ENCODE results near the gene FOXF2. TPM values are rescaled to one million over a fixed set of nuclear protein-coding genes. Genes with fewer than 3 reads are reported as not detected.

Gene FOXF2
- polyA plus RNA-seq, 1 experiment = 23.4 TPM

DNA sequence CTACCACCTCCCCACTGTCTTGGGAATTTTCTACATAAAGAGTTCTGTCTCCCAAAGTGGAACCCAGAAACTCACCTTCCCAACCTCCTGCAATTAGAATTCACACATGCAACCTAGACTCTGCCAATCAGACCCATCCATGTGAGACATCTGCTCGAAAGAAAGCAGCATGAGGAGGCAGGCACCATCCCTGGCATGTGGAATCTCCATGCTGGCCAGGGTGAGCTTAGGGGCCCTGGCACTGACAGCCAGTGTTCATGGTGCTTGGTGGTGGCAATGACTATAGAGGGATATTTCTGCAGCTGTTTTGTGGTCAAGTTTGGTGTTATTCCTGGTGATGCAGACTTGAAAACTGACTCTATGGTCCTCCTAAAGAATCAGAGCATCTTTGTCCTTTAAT lies 17.4 kb upstream of the FOXF2 start:
- no peaks in the 10 kb centered on the region; the same call in 1 of the 2 replicates for H3K27me3 ChIP-seq (ENCODE audit: control insufficient read depth, insufficient read depth, low read length)
- CTCF ChIA-PET = interaction anchor here (1.3 kb wide), 1 partner anchor 9 kb away, joined by 4 read pairs; no protein-coding TSS in a partner anchor
- H3K36me3 ChIP-seq (ENCODE audit: control insufficient read depth, insufficient read depth, low read length) = no peaks in the 10 kb centered on the region
- no peak for TF ChIP-seq CTCF (IDR thresholded peaks at IDR 0.05; ENCODE audit: insufficient read depth, low read depth, low read length)
- no peak for DNase-seq (ENCODE audit: low read depth)
- H3K4me3 ChIP-seq (ENCODE audit: low read depth, low read length) = no peak overlapping the region
- POLR2A ChIA-PET = no interaction called here

GRCh38 chr6:1372690-1373089 lies 16.7 kb upstream of the FOXF2 start:
- Histone ChIP-seq H3K4me3 (ENCODE audit: low read depth, low read length) (no peak overlapping the region), H3K36me3 (ENCODE audit: control insufficient read depth, insufficient read depth, low read length) (no peaks in the 10 kb centered on the region), H3K27me3 (ENCODE audit: control insufficient read depth, insufficient read depth, low read length) (no peaks in the 10 kb centered on the region; the same call in 1 of the 2 replicates)
- DNase-seq (ENCODE audit: low read depth) = no peak
- CTCF ChIA-PET = interaction anchor here (1.3 to 1.7 kb wide), 2 partner anchors 9 to 460 kb away, joined by 4 to 5 read pairs; no protein-coding TSS in a partner anchor
- POLR2A ChIA-PET = no interaction called here
- TF ChIP-seq CTCF (IDR thresholded peaks at IDR 0.05; ENCODE audit: insufficient read depth, low read depth, low read length) = no peak

- Histone ChIP-seq H3K36me3 (ENCODE audit: control insufficient read depth, insufficient read depth, low read length) (no peaks in the 10 kb centered on the region), H3K27me3 (ENCODE audit: control insufficient read depth, insufficient read depth, low read length) (peaks cover 14% of the 10 kb centered on the region), H3K4me3 (ENCODE audit: low read depth, low read length) (no peak overlapping the region)
- ChIA-PET CTCF (interaction anchor here (1.0 to 1.1 kb wide), 3 partner anchors 464 to 783 kb away, joined by 3 to 4 read pairs (median 3); no protein-coding TSS in a partner anchor), POLR2A (no interaction called here)
- DNase-seq (ENCODE audit: low read depth) = no peak
- TF ChIP-seq CTCF (IDR thresholded peaks at IDR 0.05; ENCODE audit: insufficient read depth, low read depth, low read length) = no peak
Measured at GRCh38 chr6:1376653-1377052, 12.7 kb upstream of the FOXF2 start.

DNA sequence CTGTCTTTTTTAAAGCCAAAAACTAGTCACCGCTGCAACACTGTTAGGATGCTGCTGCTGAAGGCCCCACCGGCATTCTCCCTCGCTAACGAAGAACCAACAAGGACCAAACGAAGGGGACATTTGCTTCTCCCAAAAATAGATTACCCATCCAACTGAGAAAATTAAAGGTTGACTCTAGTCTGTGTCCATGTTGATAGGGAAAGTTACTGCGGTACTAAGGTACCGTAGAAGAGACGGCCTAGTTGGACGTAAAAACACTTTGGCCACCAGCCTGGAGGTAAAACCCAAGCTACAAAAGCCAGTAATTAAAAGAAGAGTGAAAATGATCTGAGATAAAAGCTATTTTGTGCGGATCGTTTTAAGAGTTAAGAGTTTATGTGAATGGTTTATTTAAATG lies 11.8 kb upstream of the FOXF2 start:
- ChIA-PET CTCF (interaction anchor here (0.7 to 1.0 kb wide), 2 partner anchors 55 to 580 kb away, joined by 3 to 4 read pairs; no protein-coding TSS in a partner anchor), POLR2A (no interaction called here)
- no peak for DNase-seq (ENCODE audit: low read depth)
- H3K4me3 ChIP-seq (ENCODE audit: low read depth, low read length) = no peak overlapping the region
- no peaks in the 10 kb centered on the region for H3K36me3 ChIP-seq (ENCODE audit: control insufficient read depth, insufficient read depth, low read length)
- peaks cover 14% of the 10 kb centered on the region for H3K27me3 ChIP-seq (ENCODE audit: control insufficient read depth, insufficient read depth, low read length)
- no peak for TF ChIP-seq CTCF (IDR thresholded peaks at IDR 0.05; ENCODE audit: insufficient read depth, low read depth, low read length)

- no peak for DNase-seq (ENCODE audit: low read depth)
- ChIA-PET CTCF (interaction anchor here (0.9 kb wide), 1 partner anchor 10 kb away, joined by 4 read pairs; no protein-coding TSS in a partner anchor), POLR2A (no interaction called here)
- Histone ChIP-seq H3K27me3 (ENCODE audit: control insufficient read depth, insufficient read depth, low read length) (peaks cover 14% of the 10 kb centered on the region), H3K4me3 (ENCODE audit: low read depth, low read length) (no peak overlapping the region), H3K36me3 (ENCODE audit: control insufficient read depth, insufficient read depth, low read length) (no peaks in the 10 kb centered on the region)
- TF ChIP-seq CTCF (IDR thresholded peaks at IDR 0.05; ENCODE audit: insufficient read depth, low read depth, low read length) = no peak
Measured at GRCh38 chr6:1378065-1379016, 11.0 kb upstream of the FOXF2 start.
